Inferior parietal cortex (tissue), 1 donor: ENCODE data around the gene IL6R.
"Not testable (repeated sequence)": the region's sequence is repeated elsewhere in the genome, so short reads cannot be mapped to it uniquely, and the experiment has no call there.

ENCODE experiments used
- DNase-seq: peaks from one replicate; pipeline ENCODE4 v3.0.0-alpha.2; 2016; ENCODE audit errors: extremely low spot score

IL6R gene

GRCh38 chr1:154406886-154407197 lies 1.7 kb downstream of the IL6R start:
- DNase-seq = no peak

- DNase-seq = no peak
Measured at GRCh38 chr1:154407198-154408091, 2.3 kb downstream of the IL6R start.

GRCh38 chr1:154408174-154408777 lies 3.1 kb downstream of the IL6R start:
- no peak for DNase-seq

GRCh38 chr1:154410185-154410827 lies 5.2 kb downstream of the IL6R start:
- DNase-seq = no peak

- no peak for DNase-seq
Measured at GRCh38 chr1:154411525-154411924, 6.4 kb downstream of the IL6R start.

- DNase-seq = no peak
Measured at GRCh38 chr1:154413177-154413783, 8.1 kb downstream of the IL6R start.

- DNase-seq = no peak
Measured at GRCh38 chr1:154414606-154415005, 9.5 kb downstream of the IL6R start.

GRCh38 chr1:154416471-154417337 lies 11.6 kb downstream of the IL6R start:
- DNase-seq = no peak

GRCh38 chr1:154417338-154417608 lies 12.1 kb downstream of the IL6R start:
- no peak for DNase-seq

GRCh38 chr1:154418062-154418921 lies 13.1 kb downstream of the IL6R start:
- no peak for DNase-seq

- DNase-seq = no peak
Measured at GRCh38 chr1:154418923-154419619, 13.9 kb downstream of the IL6R start.

- peak; percentile 58 for DNase-seq
Measured at GRCh38 chr1:154419620-154420571, 14.8 kb downstream of the IL6R start.

GRCh38 chr1:154420961-154421924 lies 16.1 kb downstream of the IL6R start:
- no peak for DNase-seq

- DNase-seq = not testable (repeated sequence)
Measured at GRCh38 chr1:154422049-154422448, 16.9 kb downstream of the IL6R start.

- DNase-seq = no peak
Measured at GRCh38 chr1:154422521-154422920, 17.4 kb downstream of the IL6R start.

GRCh38 chr1:154423304-154423987 lies 18.3 kb downstream of the IL6R start:
- peak; percentile 56 for DNase-seq

GRCh38 chr1:154423988-154424326 lies 18.8 kb downstream of the IL6R start:
- no peak for DNase-seq
